Measurements from ENCODE around the gene ARAP1.

ARAP1 gene

GRCh38 chr11:72755713-72756285 is 3.6 kb upstream of the ARAP1 start:
- no peak for DNase-seq (ENCODE audit: low read depth, low spot score)
- in situ Hi-C loops (cut with HindIII; ENCODE audit: low sequenced_read_pairs): no loop called here
- H3K4me3 ChIP-seq (ENCODE audit: low read depth, low read length): no peak overlapping the region
- TF ChIP-seq CTCF (IDR thresholded peaks at IDR 0.05; ENCODE audit: low read depth, low read length): no peak

GRCh38 chr11:72754544-72755155 is 2.4 kb upstream of the ARAP1 start:
- H3K4me3 ChIP-seq (ENCODE audit: low read depth, low read length): no peak overlapping the region
- in situ Hi-C loops (cut with HindIII; ENCODE audit: low sequenced_read_pairs): no loop called here
- DNase-seq (ENCODE audit: low read depth, low spot score): no peak
- no peak for TF ChIP-seq CTCF (IDR thresholded peaks at IDR 0.05; ENCODE audit: low read depth, low read length)

GRCh38 chr11:72754149-72754543 is 1.9 kb upstream of the ARAP1 start:
- H3K4me3 ChIP-seq (ENCODE audit: low read depth, low read length): no peak overlapping the region
- DNase-seq (ENCODE audit: low read depth, low spot score): no peak
- no peak for TF ChIP-seq CTCF (IDR thresholded peaks at IDR 0.05; ENCODE audit: low read depth, low read length)
- in situ Hi-C loops (cut with HindIII; ENCODE audit: low sequenced_read_pairs): no loop called here

GRCh38 chr11:72753341-72754148 is 1.3 kb upstream of the ARAP1 start:
- no peak overlapping the region for H3K4me3 ChIP-seq (ENCODE audit: low read depth, low read length)
- TF ChIP-seq CTCF (IDR thresholded peaks at IDR 0.05; ENCODE audit: low read depth, low read length): no peak
- no peak for DNase-seq (ENCODE audit: low read depth, low spot score)
- in situ Hi-C loops (cut with HindIII; ENCODE audit: low sequenced_read_pairs): no loop called here

GRCh38 chr11:72751116-72752087 is 806 bp downstream of the ARAP1 start:
- DNase-seq (ENCODE audit: low read depth, low spot score): no peak
- in situ Hi-C loops (cut with HindIII; ENCODE audit: low sequenced_read_pairs): no loop called here
- TF ChIP-seq CTCF (IDR thresholded peaks at IDR 0.05; ENCODE audit: low read depth, low read length): no peak

GRCh38 chr11:72750556-72751115 is 1.6 kb downstream of the ARAP1 start:
- in situ Hi-C loops (cut with HindIII; ENCODE audit: low sequenced_read_pairs): no loop called here
- no peak for TF ChIP-seq CTCF (IDR thresholded peaks at IDR 0.05; ENCODE audit: low read depth, low read length)
- H3K4me3 ChIP-seq (ENCODE audit: low read depth, low read length): no peak overlapping the region
- DNase-seq (ENCODE audit: low read depth, low spot score): no peak

More at GRCh38 chr11:72751116-72752087, 806 bp downstream of the ARAP1 start:
- peak overlapping the region; percentile 76 for H3K4me3 ChIP-seq (ENCODE audit: low read depth, low read length)
